C4-2B (cell line): ENCODE data around the gene SPSB1.

Experiments
- H3K27ac ChIP-seq: fragments of 450-650 bp; 2 replicates; pipeline ENCODE4 v1.5.1; 2017
- ZFX ChIP-seq: fragments of 450-650 bp; IDR thresholded peaks from 2 replicates; pipeline ENCODE4 v1.6.1; 2017
- TF ChIP-seq, protein P1 (sequence below): fragments of 450-650 bp; conservative IDR thresholded peaks from 2 replicates; pipeline ENCODE4 v1.5.1; 2017; ENCODE audit warnings: mild to moderate bottlenecking

The SPSB1 gene

DNA sequence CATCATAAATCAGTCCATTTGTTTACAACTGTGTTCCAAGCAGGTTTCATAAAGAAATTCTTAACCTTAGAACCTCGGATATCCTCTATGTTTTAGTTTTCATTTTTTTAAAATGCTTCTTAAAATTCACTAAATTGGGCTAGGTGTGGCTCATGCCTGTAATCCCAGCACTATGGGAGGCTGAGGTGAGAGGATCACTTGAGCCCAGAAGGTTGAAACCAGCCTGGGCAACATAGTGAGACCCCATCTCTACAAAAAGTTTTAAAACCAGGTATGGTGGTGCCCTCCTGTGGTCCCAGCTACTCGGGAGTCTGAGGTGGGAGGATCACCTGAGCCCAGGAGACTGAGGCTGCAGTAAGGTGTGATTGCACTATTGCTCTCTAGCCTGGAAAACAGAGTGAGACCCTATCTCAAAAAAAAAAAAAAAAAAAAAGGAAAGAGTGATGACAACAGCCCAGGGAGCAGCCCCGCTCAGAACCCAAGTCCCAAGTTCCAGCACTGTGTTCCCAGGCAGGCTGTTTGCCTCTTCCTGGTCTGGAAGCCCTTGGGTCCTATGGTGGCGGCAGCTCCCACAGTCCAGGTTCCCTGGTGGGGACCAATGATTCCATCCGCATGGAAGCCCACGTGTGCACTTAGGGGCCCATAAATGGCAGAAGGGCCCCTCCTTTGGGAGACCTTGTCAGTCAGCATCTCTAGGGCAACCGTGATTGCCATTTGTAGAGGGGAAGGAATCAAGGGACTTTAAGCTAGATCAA is 24.7 kb upstream of the SPSB1 start:
- TF ChIP-seq ZFX = no peak
- TF ChIP-seq, protein P1, sequence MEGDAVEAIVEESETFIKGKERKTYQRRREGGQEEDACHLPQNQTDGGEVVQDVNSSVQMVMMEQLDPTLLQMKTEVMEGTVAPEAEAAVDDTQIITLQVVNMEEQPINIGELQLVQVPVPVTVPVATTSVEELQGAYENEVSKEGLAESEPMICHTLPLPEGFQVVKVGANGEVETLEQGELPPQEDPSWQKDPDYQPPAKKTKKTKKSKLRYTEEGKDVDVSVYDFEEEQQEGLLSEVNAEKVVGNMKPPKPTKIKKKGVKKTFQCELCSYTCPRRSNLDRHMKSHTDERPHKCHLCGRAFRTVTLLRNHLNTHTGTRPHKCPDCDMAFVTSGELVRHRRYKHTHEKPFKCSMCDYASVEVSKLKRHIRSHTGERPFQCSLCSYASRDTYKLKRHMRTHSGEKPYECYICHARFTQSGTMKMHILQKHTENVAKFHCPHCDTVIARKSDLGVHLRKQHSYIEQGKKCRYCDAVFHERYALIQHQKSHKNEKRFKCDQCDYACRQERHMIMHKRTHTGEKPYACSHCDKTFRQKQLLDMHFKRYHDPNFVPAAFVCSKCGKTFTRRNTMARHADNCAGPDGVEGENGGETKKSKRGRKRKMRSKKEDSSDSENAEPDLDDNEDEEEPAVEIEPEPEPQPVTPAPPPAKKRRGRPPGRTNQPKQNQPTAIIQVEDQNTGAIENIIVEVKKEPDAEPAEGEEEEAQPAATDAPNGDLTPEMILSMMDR = no peak
- H3K27ac ChIP-seq = no peak overlapping the region

DNA sequence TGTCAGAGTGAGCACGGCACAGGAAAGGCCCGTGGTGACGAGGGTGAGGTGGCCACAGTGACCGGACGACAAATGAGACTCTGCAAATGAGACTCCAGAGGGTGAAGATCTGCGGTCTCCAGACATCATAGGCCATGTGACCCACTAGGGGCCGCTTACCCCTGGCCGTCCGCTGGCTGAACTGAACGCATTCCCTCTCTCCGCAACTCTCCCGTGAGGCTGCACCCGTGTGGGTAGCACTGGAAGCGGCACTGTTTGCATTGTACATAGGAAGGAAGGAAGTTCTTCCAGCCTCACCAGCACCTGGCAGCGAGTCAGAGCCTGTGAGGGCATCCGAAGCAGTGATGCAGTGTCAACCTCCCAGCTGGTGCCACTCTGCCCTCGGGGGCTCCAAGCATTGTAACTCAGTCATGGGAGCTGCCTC is 23.6 kb upstream of the SPSB1 start:
- H3K27ac ChIP-seq = no peak overlapping the region
- TF ChIP-seq ZFX = no peak
- TF ChIP-seq, protein P1 = no peak

DNA sequence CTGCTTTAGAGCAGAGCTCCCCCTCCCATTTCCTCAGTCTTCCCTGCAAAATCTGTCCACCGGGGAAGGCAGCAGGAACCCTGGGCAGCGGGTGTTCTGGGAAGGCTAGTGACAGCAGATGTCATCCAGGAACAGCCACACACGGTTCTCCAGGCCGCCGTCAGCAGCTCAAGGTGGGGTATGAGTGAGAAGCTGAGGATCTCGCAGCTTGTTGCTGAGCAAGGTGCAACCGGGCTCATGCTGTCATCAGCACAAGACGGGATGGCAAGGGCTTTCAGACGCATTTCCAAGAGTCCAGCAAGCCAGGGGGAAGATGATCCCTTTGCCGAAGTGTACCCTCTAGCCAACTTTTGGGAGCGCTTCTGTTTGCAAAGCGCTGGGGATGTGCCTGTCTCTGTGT is 23.0 kb upstream of the SPSB1 start:
- TF ChIP-seq, protein P1 = no peak
- TF ChIP-seq ZFX = no peak
- no peak overlapping the region for H3K27ac ChIP-seq

DNA sequence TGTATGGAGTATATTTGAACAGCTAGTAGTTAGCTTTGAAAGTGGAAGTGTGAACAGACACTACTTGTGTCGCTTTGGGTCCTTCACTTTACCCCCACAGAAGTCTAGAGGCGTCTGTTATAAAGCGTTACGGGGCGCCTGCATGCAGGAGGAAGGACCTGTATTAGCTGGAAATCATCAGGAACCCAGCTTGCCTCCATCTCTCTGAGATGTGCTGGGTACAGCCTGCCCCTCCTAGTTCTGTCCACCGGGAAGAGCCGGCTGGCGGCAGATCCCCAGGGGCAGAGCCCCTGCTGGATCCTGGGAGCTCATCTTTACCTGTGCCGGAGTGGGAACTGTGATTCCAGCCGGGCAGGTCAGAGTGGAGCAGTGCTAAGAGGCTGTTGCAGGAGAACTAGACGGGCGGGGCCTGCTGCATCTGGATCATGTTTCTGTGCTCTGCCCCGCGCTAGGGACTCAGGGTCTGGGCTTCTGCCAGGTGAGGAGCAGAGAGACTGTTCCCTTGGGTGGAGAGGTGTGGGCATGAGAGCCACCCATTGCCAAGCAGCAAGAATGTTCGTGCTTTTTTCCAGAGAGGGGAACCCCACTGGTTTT is 22.3 kb upstream of the SPSB1 start:
- H3K27ac ChIP-seq = no peak overlapping the region; the same call in 1 of the 2 replicates
- TF ChIP-seq ZFX = no peak
- TF ChIP-seq, protein P1 = no peak

DNA sequence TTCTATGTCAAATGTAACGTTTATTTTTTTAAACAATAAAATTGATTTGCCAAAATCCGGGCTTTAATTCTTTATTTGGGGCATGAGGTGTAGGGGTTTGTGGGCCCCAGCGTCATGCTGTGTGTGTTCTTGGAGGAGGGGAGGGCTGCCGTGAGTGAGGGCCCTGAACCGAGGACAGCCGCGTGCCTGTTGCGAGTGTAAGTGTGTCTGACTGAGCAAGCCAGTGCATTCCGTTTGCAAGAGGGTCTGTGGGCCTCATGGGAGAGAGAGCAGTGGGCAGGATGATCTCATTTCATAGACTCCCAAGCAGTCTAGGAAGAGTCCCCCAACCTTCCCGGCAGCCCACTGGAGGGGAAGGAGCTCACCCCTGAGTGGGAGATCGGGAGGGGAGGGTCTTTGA is 21.4 kb upstream of the SPSB1 start:
- TF ChIP-seq, protein P1 = no peak
- TF ChIP-seq ZFX = no peak
- no peak overlapping the region for H3K27ac ChIP-seq

DNA sequence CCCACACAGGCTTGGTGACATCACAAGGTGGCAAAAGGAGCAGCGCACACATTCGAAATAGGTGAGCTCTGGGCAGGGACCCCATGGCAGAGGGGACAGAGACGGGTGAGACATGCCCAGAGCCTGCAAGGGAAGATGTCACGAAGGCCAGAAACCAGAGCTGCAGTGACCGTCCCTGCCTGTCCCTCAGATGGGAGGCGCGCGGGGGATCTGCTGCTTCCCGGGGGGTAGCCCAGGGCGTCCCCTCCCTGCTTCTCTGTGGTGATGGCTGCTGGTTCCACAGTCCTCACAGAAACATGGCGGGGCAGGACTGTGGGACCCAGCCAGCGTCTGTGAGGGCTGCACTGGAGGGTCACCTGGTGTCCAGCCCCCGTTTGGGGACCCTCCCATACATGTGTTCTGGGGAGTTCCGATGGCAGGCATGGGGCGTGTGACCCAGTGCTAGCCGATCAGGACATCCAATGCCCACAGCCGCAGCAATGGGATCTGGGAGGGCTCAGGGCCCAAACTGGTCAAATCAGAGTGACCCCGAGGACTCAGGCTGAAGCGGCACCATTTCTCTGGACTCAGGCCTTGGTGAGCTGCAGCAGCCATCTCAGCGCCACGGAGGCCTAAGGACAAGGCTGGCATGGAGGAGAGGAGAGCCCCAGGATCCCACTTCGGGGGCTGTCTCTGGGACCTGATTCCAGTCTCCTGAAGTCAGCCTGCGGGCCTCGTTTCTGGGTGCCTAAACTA is 20.7 kb upstream of the SPSB1 start:
- H3K27ac ChIP-seq = no peak overlapping the region
- TF ChIP-seq, protein P1 = no peak
- TF ChIP-seq ZFX = no peak

DNA sequence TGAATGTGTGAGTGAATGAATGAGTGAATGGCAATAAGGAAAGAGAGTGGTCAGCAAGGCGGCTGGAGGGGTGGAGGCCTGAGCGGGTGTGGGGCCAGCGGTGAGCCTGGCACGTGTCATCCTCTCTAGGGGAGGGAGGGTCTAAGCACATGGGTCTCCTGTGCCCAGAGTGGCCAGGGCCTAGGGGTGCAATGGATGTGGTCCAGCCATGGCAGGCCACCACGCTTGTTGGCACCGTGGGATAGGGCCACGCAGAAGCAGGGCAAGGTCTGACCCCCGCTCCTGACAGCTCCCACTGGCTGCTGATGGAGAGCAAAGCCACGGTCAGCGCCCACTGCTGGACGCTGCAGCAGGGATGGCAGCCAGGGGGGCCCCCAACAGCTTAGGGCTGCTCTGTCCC is 19.5 kb upstream of the SPSB1 start:
- TF ChIP-seq, protein P1 = no peak
- TF ChIP-seq ZFX = no peak
- no peak overlapping the region for H3K27ac ChIP-seq
